Measurements from ENCODE around the gene ITGB2.

Gene ITGB2

GRCh38 chr21:44870748-44871495, 49.8 kb downstream of the ITGB2 start:
- TF ChIP-seq, protein P1, sequence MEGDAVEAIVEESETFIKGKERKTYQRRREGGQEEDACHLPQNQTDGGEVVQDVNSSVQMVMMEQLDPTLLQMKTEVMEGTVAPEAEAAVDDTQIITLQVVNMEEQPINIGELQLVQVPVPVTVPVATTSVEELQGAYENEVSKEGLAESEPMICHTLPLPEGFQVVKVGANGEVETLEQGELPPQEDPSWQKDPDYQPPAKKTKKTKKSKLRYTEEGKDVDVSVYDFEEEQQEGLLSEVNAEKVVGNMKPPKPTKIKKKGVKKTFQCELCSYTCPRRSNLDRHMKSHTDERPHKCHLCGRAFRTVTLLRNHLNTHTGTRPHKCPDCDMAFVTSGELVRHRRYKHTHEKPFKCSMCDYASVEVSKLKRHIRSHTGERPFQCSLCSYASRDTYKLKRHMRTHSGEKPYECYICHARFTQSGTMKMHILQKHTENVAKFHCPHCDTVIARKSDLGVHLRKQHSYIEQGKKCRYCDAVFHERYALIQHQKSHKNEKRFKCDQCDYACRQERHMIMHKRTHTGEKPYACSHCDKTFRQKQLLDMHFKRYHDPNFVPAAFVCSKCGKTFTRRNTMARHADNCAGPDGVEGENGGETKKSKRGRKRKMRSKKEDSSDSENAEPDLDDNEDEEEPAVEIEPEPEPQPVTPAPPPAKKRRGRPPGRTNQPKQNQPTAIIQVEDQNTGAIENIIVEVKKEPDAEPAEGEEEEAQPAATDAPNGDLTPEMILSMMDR (IDR thresholded peaks at IDR 0.05), result no peak
- no peak overlapping the region for H3K4me3 ChIP-seq (ENCODE audit: low read depth, low read length)
- no peaks in the 10 kb centered on the region for H3K27me3 ChIP-seq (ENCODE audit: control insufficient read depth, insufficient read depth, low read length)
- H2AFZ ChIP-seq, result no peak overlapping the region
- H3K27ac ChIP-seq, result peak overlapping the region; percentile 19
- peak overlapping the region; percentile 54 for H3K4me2 ChIP-seq (ENCODE audit: low read length)
- no peaks in the 10 kb centered on the region for H3K36me3 ChIP-seq (ENCODE audit: control insufficient read depth, insufficient read depth, low read length)
- H3K9ac ChIP-seq, result no peak overlapping the region
- H3K9me3 ChIP-seq (ENCODE audit: control insufficient read depth, low read length), result no peaks in the 10 kb centered on the region
- peaks cover 12% of the 10 kb centered on the region for H3K4me1 ChIP-seq
- peaks cover 34% of the 10 kb centered on the region for H3K79me2 ChIP-seq

DNA sequence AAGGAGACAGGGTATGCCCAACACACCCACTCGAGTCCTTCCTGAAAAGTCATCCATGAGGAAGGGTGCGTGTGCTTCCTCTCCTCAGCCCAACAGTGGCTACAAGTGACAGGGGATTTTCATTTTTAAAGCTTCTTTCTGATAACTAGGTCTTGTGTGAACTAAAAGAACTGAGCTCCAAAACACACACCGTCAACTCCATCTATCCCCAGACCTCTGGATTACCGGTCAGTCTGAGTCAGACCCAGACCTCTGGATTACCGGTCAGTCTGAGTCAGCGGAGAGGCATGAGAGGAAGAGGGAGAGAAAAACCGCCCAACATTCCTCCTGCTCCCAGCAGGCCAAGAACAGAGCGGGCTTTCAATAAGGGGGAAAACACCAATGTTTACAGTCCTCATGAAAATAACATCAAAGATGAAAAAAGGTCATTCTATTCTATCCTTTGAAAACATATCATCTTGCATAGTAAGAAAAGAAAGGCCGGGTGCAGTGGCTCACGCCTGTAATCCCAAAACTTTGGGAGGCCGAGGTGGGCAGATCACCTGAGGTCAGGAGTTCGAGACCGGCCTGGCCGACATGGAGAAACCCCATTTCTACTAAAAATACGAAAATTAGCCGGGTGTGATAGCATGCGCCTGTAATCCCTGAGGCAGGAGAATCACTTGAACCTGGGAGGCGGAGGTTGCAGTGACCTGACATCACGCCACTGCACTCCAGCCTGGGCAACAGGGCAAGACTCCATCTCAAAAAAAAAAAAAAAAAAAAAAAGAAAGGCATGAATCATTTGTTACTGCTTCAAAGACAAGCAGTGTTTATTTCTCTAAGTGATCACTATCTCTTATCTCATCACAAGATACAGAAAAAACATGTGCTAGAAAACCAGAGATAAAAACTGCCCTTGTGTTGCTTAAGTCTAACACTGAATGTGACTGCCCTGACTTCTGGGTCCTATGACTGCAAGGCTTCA, 50.6 kb downstream of the ITGB2 start:
- peak overlapping the region; percentile 19 for H3K27ac ChIP-seq
- H3K9ac ChIP-seq, result no peak overlapping the region
- H3K79me2 ChIP-seq, result peaks cover 42% of the 10 kb centered on the region
- peak overlapping the region; percentile 18 for H3K4me3 ChIP-seq (ENCODE audit: low read depth, low read length)
- no peaks in the 10 kb centered on the region for H3K36me3 ChIP-seq (ENCODE audit: control insufficient read depth, insufficient read depth, low read length)
- no peak overlapping the region for H2AFZ ChIP-seq
- H3K27me3 ChIP-seq (ENCODE audit: control insufficient read depth, insufficient read depth, low read length), result no peaks in the 10 kb centered on the region
- no peaks in the 10 kb centered on the region for H3K9me3 ChIP-seq (ENCODE audit: control insufficient read depth, low read length)
- H3K4me1 ChIP-seq, result peaks cover 12% of the 10 kb centered on the region
- H3K4me2 ChIP-seq (ENCODE audit: low read length), result peak overlapping the region; percentile 54
- TF ChIP-seq, protein P1 (IDR thresholded peaks at IDR 0.05), result no peak

GRCh38 chr21:44868707-44869106, 52.0 kb downstream of the ITGB2 start:
- no peak overlapping the region for H3K4me3 ChIP-seq (ENCODE audit: low read depth, low read length)

DNA sequence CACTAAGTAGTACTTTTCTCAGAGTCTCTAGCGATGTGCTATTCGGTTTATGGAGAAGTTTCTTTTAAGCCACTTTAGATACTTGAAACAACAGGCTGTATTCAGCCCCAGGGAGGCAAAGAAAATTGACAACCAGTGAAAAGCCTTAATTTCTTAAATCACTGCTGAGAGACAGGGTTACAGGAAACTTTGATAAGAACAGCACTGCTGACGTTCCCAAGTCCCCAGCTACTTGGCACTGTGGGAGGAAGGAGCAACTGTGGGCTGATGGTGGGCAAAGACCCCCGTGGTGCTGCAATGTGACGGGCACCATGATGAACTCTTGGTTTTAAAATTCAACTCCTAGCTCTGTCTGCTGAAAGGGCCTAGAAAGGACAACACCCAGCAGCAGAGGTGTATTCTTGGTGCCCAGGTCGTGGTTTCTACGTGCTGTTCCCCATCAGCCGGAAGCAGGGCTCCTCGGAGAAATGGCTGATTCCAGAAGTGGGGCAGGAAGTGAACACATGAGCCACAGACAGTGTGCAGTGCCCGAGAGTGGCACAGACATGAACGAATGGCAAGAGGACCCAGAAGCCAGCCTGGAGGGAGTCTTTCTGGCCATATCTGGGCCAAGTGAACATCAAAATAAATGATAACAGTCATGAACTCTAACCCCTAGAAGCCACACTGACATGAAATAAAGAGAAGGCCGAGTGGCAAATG, 52.5 kb downstream of the ITGB2 start:
- H3K4me1 ChIP-seq, result peaks cover 12% of the 10 kb centered on the region
- H3K4me2 ChIP-seq (ENCODE audit: low read length), result no peak overlapping the region
- no peak overlapping the region for H3K27ac ChIP-seq
- H3K9ac ChIP-seq, result no peak overlapping the region
- no peaks in the 10 kb centered on the region for H3K27me3 ChIP-seq (ENCODE audit: control insufficient read depth, insufficient read depth, low read length)
- H3K4me3 ChIP-seq (ENCODE audit: low read depth, low read length), result no peak overlapping the region
- no peaks in the 10 kb centered on the region for H3K9me3 ChIP-seq (ENCODE audit: control insufficient read depth, low read length)
- no peak overlapping the region for H2AFZ ChIP-seq
- H3K36me3 ChIP-seq (ENCODE audit: control insufficient read depth, insufficient read depth, low read length), result no peaks in the 10 kb centered on the region
- TF ChIP-seq, protein P1 (IDR thresholded peaks at IDR 0.05), result no peak
- peaks cover 55% of the 10 kb centered on the region for H3K79me2 ChIP-seq

More at GRCh38 chr21:44868707-44869106, 52.0 kb downstream of the ITGB2 start:
- peaks cover 51% of the 10 kb centered on the region for H3K79me2 ChIP-seq
- TF ChIP-seq, protein P1 (IDR thresholded peaks at IDR 0.05), result no peak
- no peaks in the 10 kb centered on the region for H3K27me3 ChIP-seq (ENCODE audit: control insufficient read depth, insufficient read depth, low read length)
- no peak overlapping the region for H3K4me2 ChIP-seq (ENCODE audit: low read length)
- H3K9ac ChIP-seq, result no peak overlapping the region
- no peaks in the 10 kb centered on the region for H3K36me3 ChIP-seq (ENCODE audit: control insufficient read depth, insufficient read depth, low read length)
- H3K4me1 ChIP-seq, result peaks cover 12% of the 10 kb centered on the region
- H3K27ac ChIP-seq, result no peak overlapping the region
- no peak overlapping the region for H2AFZ ChIP-seq
- H3K9me3 ChIP-seq (ENCODE audit: control insufficient read depth, low read length), result no peaks in the 10 kb centered on the region
